GM19455 (cell line): Measurements from ENCODE around the gene TBX1.
"Not testable (repeated sequence)": the region's sequence is repeated elsewhere in the genome, so short reads cannot be mapped to it uniquely, and the experiment has no call there.

Experiments
- ATAC-seq: cut with Tn5 transposase; IDR thresholded peaks from one replicate; pipeline ENCODE4 v1.9.1; 2021; ENCODE audit not compliant: unreplicated experiment

The TBX1 gene

DNA sequence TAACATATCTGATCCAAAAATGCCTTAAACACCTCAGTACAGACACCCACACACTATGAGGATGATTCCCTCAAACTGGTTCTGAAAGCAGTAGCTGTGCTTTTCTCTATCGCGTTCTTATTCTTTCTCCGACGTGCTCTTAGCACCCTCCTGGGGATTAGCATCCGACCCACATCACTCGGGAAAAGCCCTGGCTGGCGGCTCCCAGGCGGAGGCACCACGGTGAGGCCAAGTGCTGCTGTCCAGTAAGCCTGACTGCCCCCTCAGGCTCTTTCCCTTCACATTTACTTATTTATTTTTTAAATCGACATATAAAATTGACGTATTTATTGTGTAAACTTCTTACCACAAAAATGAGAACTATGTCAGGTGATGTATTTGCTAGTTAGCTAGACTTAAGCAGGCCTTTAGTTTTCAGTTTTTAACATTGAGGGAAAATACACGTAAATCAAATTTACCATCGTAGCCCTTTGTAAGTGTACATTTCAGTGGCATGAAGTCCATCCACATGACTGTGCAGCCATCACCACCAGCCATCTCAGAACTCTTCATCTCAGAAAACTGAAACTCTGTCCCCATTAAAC is 19.2 kb downstream of the TBX1 start:
- no peak for ATAC-seq

DNA sequence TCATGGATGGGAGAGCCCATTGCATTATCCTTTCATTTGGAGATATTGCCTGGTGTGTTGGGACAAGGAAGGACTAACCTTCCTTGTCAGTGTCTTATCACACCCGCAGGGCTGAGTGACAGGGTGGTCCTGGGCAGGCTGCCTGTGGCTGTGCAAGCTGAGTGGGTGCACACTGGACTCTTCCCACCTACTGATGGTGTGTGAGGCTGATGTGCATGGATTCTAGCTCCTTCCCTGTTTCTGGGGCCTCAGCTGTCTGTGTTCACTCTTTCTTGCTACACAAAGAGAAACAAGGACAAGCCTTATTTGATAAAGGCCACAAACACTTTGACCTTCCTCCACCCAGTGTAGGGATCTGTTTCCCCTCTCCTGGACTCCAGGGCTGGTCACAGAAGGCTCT is 22.0 kb downstream of the TBX1 start:
- no peak for ATAC-seq

- no peak for ATAC-seq
Measured at GRCh38 chr22:19783586-19784383, 23.2 kb downstream of the TBX1 start.

DNA sequence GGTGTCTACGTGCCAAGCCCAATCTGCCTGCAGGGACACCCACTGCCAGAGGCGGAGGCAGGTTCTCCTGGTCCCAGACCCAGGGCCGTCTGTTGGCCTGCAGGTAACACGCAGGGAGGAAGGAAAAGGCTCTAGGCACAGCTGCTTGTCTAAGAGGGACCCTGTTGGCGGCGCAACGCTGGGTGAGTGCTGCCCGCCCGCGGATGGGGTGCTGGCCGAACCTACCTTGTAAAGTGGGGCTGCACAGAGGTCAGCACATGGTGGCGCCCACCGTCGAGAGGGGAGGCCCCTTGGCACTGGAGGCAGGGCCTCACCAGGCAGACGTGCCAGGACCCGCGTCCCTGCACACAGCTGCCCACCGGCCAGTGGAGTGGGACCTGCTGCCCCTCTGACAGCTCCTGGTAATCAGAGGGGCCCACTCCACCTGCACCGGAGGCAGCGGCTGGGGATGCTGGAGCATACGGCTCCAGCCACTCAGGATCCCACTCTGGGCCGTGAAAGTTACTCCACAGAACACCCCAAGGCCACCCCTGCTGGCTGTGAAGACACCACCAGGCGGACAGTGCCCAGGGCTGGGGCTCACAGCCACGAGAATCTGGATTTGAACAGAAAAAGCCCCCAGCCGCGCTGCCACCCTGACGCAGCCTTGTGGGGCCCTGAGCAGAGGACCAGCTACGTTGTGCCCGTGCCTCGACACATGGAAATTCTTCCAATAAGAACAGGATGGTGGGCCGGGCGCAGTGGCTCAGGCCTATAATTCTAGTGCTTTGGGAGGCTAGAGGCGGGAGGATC is 24.0 kb downstream of the TBX1 start:
- ATAC-seq: no peak

DNA sequence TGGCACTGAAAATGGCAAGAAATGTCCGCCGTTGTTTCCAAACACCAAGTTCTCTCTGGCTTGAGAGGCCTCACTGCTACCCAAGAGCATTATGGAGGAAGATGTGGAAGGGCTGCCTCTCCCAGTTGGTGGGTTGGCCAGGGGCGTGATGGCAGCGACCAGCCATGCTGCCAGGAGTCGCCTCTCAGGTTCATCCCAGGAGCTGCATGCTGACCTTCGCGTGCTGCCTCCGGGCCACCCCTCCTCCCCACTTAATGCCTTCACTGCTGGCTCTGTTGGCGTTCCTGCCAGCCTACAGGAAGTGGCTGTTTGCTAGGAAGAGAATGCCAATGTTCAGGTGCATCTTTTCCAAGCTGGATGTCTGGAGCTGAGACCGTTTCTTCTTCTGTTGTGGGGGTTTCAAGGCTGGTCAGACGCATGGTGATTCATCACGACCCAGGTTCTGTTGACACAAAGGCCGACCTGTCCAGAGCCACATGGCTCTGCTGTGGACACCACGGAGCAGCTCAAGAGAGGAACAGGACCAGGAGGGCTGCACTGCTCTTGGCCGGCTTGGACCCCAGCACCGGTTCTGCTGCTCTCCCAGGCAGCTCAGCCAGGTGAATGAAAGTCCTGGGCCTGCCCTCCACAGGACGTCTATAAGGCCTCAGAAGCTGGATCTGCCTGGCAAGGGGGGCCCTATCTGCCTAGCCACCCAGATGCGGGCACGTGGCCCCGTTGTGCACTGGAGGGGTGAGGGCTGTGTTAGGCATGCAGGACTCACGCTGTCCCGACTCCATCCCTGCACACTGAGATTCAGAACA is 25.1 kb downstream of the TBX1 start:
- no peak for ATAC-seq

GRCh38 chr22:19786264-19786585 is 25.6 kb downstream of the TBX1 start:
- no peak for ATAC-seq

GRCh38 chr22:19786959-19787848 is 26.6 kb downstream of the TBX1 start:
- no peak for ATAC-seq

GRCh38 chr22:19787849-19788141 is 27.2 kb downstream of the TBX1 start:
- no peak for ATAC-seq

GRCh38 chr22:19788661-19789225 is 28.2 kb downstream of the TBX1 start:
- ATAC-seq: no peak

DNA sequence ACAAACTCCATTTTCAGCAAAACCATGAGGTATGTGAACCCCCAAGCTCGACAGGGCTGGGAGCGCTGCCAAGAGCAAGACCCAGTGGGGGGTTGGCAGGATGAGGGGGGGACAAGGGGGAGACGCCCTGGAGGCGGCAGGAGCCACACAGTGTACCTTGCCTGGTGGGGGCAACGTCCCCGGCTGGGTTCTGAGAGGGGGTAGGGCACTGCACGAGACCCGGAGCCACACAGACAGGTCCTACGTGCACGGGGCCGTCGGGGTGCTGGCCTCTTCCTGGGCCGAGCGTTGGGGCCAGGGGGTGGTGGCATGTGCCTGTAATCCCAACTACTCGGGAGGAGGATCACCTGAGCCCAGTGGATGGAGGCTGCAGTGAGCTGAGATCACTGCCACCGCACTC is 28.8 kb downstream of the TBX1 start:
- no peak for ATAC-seq

GRCh38 chr22:19789828-19790227 is 29.2 kb downstream of the TBX1 start:
- ATAC-seq: no peak

DNA sequence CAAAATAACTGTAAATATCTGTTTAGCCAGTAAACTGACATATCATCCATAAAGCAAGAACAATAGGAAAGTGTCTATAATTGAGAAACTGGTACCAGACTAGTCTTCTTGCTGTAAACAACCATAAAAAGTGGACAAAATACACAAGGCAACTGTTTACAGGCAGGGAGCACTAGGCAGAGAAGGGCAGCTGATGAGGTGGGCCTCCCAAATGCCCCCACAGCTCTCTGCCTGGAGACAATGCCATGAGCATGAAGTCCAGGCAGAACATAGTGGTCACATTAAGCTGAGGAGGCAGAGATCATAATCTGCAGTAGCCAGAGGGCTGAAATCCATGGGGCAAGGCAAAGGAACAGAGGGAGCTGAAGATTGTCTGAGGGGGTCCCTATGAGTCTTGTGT is 30.7 kb downstream of the TBX1 start:
- ATAC-seq: no peak

GRCh38 chr22:19791894-19792293 is 31.3 kb downstream of the TBX1 start:
- no peak for ATAC-seq

DNA sequence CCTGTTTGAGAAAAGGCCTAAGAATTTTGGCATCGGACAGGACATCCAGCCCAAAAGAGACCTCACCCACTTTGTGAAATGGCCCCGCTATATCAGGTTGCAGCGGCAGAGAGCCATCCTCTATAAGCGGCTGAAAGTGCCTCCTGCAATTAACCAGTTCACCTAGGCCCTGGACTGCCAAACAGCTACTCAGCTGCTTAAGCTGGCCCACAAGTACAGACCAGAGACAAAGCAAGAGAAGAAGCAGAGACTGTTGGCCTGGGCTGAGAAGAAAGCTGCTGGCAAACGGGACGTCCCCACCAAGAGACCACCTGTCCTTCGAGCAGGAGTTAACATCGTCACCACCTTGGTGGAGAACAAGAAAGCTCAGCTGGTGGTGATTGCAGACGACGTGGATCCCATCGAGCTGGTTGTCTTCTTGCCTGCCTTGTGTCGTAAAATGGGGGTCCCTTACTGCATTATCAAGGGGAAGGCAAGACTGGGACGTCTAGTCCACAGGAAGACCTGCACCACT is 31.9 kb downstream of the TBX1 start:
- ATAC-seq: not testable (repeated sequence)

- no peak for ATAC-seq
Measured at GRCh38 chr22:19793161-19793560, 32.6 kb downstream of the TBX1 start.

DNA sequence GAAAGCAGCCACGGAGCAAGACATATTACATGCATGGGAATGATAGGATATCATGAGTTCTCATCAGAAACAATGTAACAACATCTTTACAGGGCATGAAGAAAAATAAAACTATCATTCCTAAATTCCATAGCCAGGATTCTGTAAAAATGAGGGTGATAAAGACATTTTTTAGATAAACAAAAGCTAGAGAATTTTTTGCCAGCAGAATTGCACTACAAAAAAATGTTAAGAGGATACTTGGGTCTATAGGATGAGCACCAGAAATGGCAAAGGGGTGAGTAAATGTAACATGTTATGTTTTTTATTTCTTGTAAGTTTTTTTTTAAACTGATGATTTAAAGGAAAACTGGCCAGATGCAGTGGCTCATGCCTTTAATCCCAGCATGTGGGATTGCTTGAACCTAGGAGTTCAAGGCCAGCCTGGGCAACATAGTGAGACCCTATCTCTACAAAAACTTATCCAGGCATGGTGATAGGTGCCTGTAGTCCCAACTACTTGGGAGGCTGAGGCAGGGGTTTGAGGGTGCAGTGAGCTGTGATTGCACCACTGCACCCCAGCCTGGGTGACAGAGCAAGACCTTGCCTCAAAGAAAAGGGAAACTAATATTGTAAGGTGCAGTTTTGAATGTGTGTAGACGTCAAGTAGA is 33.2 kb downstream of the TBX1 start:
- no peak for ATAC-seq

DNA sequence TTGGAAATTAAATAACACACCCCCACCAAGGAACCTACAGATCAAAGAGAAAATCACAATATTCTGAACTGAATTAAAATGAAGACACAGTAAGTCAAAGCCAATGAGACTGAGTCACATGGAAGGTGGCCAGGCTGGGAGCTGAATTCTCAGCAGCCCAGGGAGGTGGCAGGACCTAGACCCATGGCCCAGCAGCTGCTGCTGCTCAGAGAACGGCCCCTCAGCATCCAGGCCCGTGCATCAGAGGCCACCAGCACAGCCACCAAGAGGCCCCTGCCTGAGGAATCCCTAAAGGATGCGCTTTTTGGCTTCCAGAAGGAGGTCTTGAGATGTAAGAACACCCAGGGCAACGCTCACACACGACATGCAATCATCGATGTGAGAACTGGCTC is 35.0 kb downstream of the TBX1 start:
- ATAC-seq: no peak

GRCh38 chr22:19796160-19796559 is 35.6 kb downstream of the TBX1 start:
- no peak for ATAC-seq
